HCT116 (cell line): Measurements from ENCODE around the gene ECT2.

Source experiments
- TF ChIP-seq, protein P1 (sequence below), 3 experiments: fragments of 200-600 bp in 1 of 3; sonication (generic) in 1 of 3; IDR thresholded peaks in 2 of 3; conservative IDR thresholded peaks in 1 of 3; 2 replicates each; pipeline ENCODE4 v1.5.1; 2012 to 2017; ENCODE audit warnings: low read depth in 2 of 3, low read length in 2 of 3, antibody characterized with exemption in 1 of 3, borderline replicate concordance in 1 of 3, control low read depth in 1 of 3, mild to moderate bottlenecking in 1 of 3, mixed read lengths in 1 of 3, mixed run types in 1 of 3, moderate library complexity in 1 of 3; ENCODE audit not compliant: insufficient read depth in 1 of 3
- TF ChIP-seq, protein P2 (sequence below): IDR thresholded peaks from 2 replicates; pipeline ENCODE4 v1.6.1; 2012

DNA sequence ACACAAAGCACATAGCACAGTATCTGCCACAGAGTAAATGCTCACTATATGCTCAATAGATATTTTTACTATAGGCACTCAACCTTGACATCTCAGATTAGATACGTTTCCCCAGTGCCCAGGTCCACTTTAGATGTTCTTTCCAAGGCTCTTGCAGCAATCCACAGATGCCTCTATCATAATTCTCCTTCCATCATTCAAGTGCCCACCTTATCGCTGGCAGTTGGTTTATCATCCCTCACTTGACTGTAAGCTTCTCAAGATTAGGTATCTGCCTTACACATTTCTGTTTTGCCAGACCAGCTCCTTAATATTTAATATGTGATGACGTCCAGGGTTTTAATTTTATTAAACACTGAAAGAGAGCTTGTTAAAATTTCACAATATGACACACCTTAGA lies 48.3 kb upstream of the ECT2 start:
- TF ChIP-seq, protein P1, sequence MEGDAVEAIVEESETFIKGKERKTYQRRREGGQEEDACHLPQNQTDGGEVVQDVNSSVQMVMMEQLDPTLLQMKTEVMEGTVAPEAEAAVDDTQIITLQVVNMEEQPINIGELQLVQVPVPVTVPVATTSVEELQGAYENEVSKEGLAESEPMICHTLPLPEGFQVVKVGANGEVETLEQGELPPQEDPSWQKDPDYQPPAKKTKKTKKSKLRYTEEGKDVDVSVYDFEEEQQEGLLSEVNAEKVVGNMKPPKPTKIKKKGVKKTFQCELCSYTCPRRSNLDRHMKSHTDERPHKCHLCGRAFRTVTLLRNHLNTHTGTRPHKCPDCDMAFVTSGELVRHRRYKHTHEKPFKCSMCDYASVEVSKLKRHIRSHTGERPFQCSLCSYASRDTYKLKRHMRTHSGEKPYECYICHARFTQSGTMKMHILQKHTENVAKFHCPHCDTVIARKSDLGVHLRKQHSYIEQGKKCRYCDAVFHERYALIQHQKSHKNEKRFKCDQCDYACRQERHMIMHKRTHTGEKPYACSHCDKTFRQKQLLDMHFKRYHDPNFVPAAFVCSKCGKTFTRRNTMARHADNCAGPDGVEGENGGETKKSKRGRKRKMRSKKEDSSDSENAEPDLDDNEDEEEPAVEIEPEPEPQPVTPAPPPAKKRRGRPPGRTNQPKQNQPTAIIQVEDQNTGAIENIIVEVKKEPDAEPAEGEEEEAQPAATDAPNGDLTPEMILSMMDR (IDR thresholded peaks at IDR 0.05 in 2 of 3, conservative IDR thresholded peaks at IDR 0.05 in 1 of 3; ENCODE audit: borderline replicate concordance in 1 of 3, insufficient read depth in 1 of 3, low read depth in 2 of 3, low read length in 2 of 3), result no peak
- TF ChIP-seq, protein P2, sequence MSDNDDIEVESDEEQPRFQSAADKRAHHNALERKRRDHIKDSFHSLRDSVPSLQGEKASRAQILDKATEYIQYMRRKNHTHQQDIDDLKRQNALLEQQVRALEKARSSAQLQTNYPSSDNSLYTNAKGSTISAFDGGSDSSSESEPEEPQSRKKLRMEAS, result no peak
